Panc1 (cell line): ENCODE data around the gene RSRC2.

Experiments
- POLR2AphosphoS5 ChIP-seq: IDR thresholded peaks from 2 replicates; pipeline ENCODE4 v1.6.1; 2012; ENCODE audit warnings: mild to moderate bottlenecking, low read depth, low read length, moderate library complexity
- TF ChIP-seq, protein P1 (sequence below): fragments of 450-650 bp; IDR thresholded peaks from 2 replicates; pipeline ENCODE4 v1.5.1; 2017; ENCODE audit warnings: mild to moderate bottlenecking

GRCh38 chr12:122533856-122534255 is 7.1 kb upstream of the RSRC2 start:
- TF ChIP-seq, protein P1, sequence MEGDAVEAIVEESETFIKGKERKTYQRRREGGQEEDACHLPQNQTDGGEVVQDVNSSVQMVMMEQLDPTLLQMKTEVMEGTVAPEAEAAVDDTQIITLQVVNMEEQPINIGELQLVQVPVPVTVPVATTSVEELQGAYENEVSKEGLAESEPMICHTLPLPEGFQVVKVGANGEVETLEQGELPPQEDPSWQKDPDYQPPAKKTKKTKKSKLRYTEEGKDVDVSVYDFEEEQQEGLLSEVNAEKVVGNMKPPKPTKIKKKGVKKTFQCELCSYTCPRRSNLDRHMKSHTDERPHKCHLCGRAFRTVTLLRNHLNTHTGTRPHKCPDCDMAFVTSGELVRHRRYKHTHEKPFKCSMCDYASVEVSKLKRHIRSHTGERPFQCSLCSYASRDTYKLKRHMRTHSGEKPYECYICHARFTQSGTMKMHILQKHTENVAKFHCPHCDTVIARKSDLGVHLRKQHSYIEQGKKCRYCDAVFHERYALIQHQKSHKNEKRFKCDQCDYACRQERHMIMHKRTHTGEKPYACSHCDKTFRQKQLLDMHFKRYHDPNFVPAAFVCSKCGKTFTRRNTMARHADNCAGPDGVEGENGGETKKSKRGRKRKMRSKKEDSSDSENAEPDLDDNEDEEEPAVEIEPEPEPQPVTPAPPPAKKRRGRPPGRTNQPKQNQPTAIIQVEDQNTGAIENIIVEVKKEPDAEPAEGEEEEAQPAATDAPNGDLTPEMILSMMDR, result no peak
- no peak for TF ChIP-seq POLR2AphosphoS5
